SK-N-SH (cell line): Measurements from ENCODE around the gene CUX1. TPM values are rescaled to one million over a fixed set of nuclear protein-coding genes. Genes with fewer than 3 reads are reported as not detected.

Experiments
- CTCF ChIA-PET: fragments of 300-600, 350-600 bp; formaldehyde crosslinking; extraction: SDS; loops from one replicate; lab custom pipeline; 2021; lab: Yijun Ruan, JAX
- POLR2A ChIA-PET: fragments of 350-600 bp; sonication (Branson Sonifier 250); formaldehyde crosslinking; extraction: SDS; loops from one replicate; lab custom pipeline; 2020; ENCODE audit warnings: antibody characterized with exemption, inconsistent platforms; lab: Yijun Ruan, JAX
- DNase-seq: peaks from one replicate; pipeline ENCODE4 v3.0.0; 2012
- H2AFZ ChIP-seq: fragments of 200-600 bp; sonication (generic); 2 replicates; pipeline ENCODE4 v1.8.1; 2016; ENCODE audit warnings: antibody characterized with exemption, mild to moderate bottlenecking, low read depth
- H3F3A ChIP-seq: fragments of 200-600 bp; sonication (generic); replicated peaks from 2 replicates; pipeline ENCODE3; 2016; ENCODE audit warnings: antibody characterized with exemption, mild to moderate bottlenecking; ENCODE audit not compliant: insufficient read depth
- H3K27ac ChIP-seq, 2 experiments: fragments of 200-500 bp in 1 of 2; fragments of 200-600 bp in 1 of 2; sonication (Bioruptor generic) in 1 of 2; sonication (generic), shearing (Covaris generic) in 1 of 2; 2 replicates each; pipeline versions ENCODE4 v1.5.1 to v1.6.1; 2014 to 2016; ENCODE audit warnings: low read depth in 2 of 2, inconsistent platforms in 1 of 2, low read length in 1 of 2, mild to moderate bottlenecking in 1 of 2, mixed read lengths in 1 of 2
- H3K27me3 ChIP-seq: fragments of 200-600 bp; sonication (generic), shearing (Covaris generic); 2 replicates; pipeline ENCODE4 v1.6.1; 2016; ENCODE audit warnings: mixed run types; ENCODE audit not compliant: insufficient read depth
- H3K36me3 ChIP-seq, 2 experiments: fragments of 200-500 bp in 1 of 2; fragments of 200-600 bp in 1 of 2; sonication (Bioruptor generic) in 1 of 2; sonication (generic) in 1 of 2; replicated peaks in 1 of 2; 2 replicates each; pipeline versions ENCODE3 to v1.5.1; 2014 to 2016; ENCODE audit warnings: low read length in 1 of 2, mild to moderate bottlenecking in 1 of 2; ENCODE audit not compliant: insufficient read depth in 2 of 2, control insufficient read depth in 1 of 2
- H3K4me1 ChIP-seq, 2 experiments: fragments of 200-500 bp in 1 of 2; fragments of 200-600 bp in 1 of 2; sonication (Bioruptor generic) in 1 of 2; sonication (generic), shearing (Covaris generic) in 1 of 2; 2 replicates each; pipeline versions ENCODE4 v1.5.1 to v1.6.1; 2014 to 2016; ENCODE audit warnings: low read depth in 1 of 2, low read length in 1 of 2, mixed run types in 1 of 2; ENCODE audit not compliant: insufficient read depth in 2 of 2, control insufficient read depth in 1 of 2
- H3K4me2 ChIP-seq: fragments of 200-600 bp; sonication (generic), shearing (Covaris generic); 2 replicates; pipeline ENCODE4 v1.6.1; 2017; ENCODE audit warnings: mixed run types
- H3K4me3 ChIP-seq, 2 experiments: fragments of 200-500 bp in 1 of 2; fragments of 200-600 bp in 1 of 2; sonication (Bioruptor generic) in 1 of 2; sonication (generic), shearing (Covaris generic) in 1 of 2; 2 replicates each; pipeline versions ENCODE4 v1.5.1 to v1.8.1; 2014 to 2016; ENCODE audit warnings: low read depth in 2 of 2, inconsistent platforms in 1 of 2, low read length in 1 of 2, mild to moderate bottlenecking in 1 of 2, mixed read lengths in 1 of 2, moderate library complexity in 1 of 2
- H3K79me2 ChIP-seq: fragments of 200-600 bp; sonication (generic); 2 replicates; pipeline ENCODE4 v1.8.1; 2017; ENCODE audit warnings: mild to moderate bottlenecking; ENCODE audit not compliant: insufficient read depth
- H3K9ac ChIP-seq: fragments of 200-600 bp; sonication (generic); 2 replicates; pipeline ENCODE4 v1.6.1; 2017; ENCODE audit warnings: mixed run types
- H3K9me2 ChIP-seq: fragments of 200-600 bp; sonication (generic); 2 replicates; pipeline ENCODE4 v1.6.1; 2017; ENCODE audit warnings: mixed run types
- H3K9me3 ChIP-seq: fragments of 200-600 bp; sonication (generic); 2 replicates; pipeline ENCODE4 v1.6.1; 2017; ENCODE audit warnings: mixed run types, mild to moderate bottlenecking, moderate library complexity
- H4K20me1 ChIP-seq: fragments of 200-600 bp; sonication (generic); 2 replicates; pipeline ENCODE4 v1.6.1; 2017; ENCODE audit warnings: mild to moderate bottlenecking, mixed run types; ENCODE audit not compliant: insufficient read depth
- CHD2 ChIP-seq: fragments of 150-350 bp; IDR thresholded peaks from 2 replicates; pipeline ENCODE4 v1.6.1; 2018; ENCODE audit warnings: low read length; ENCODE audit not compliant: partially characterized antibody
- ELF1 ChIP-seq: IDR thresholded peaks from 2 replicates; pipeline ENCODE4 v1.4.0; 2012
- EP300 ChIP-seq, 2 experiments: IDR thresholded peaks; 2 replicates each; pipeline versions ENCODE4 v1.4.0 to v1.6.1; 2012; ENCODE audit warnings: borderline replicate concordance in 1 of 2, low read depth in 1 of 2, low read length in 1 of 2
- FOSL2 ChIP-seq: IDR thresholded peaks from 2 replicates; pipeline ENCODE4 v1.4.0; 2012; ENCODE audit warnings: low read depth, mild to moderate bottlenecking, moderate library complexity, borderline replicate concordance
- GATA2 ChIP-seq: sonication (generic); formaldehyde crosslinking; IDR thresholded peaks from 2 replicates; pipeline ENCODE4 v1.5.0; 2020; ENCODE audit warnings: mild to moderate bottlenecking, missing genetic modification reagents
- IRF3 ChIP-seq: fragments of 150-350 bp; IDR thresholded peaks from 2 replicates; pipeline ENCODE4 v1.6.1; 2016; ENCODE audit warnings: mild to moderate bottlenecking, low read depth, low read length
- JUND ChIP-seq: IDR thresholded peaks from 2 replicates; pipeline ENCODE4 v1.4.0; 2012
- MAX ChIP-seq: IDR thresholded peaks from 2 replicates; pipeline ENCODE4 v1.4.0; 2012; ENCODE audit warnings: low read depth
- MXI1 ChIP-seq: IDR thresholded peaks from 2 replicates; pipeline ENCODE4 v1.6.1; 2012; ENCODE audit warnings: mild to moderate bottlenecking, low read depth, low read length, improper control_type of control experiment
- RCOR1 ChIP-seq: fragments of 150-350 bp; IDR thresholded peaks from 2 replicates; pipeline ENCODE4 v1.6.1; 2017; ENCODE audit warnings: antibody characterized with exemption, low read length
- SIN3A ChIP-seq: IDR thresholded peaks from 2 replicates; pipeline ENCODE4 v1.6.1; 2012; ENCODE audit warnings: low read depth, mild to moderate bottlenecking, low read length, moderate library complexity, borderline replicate concordance
- SMC3 ChIP-seq: IDR thresholded peaks from 2 replicates; pipeline ENCODE4 v1.6.1; 2012; ENCODE audit warnings: low read depth, low read length, improper control_type of control experiment
- TAF1 ChIP-seq: IDR thresholded peaks from 2 replicates; pipeline ENCODE4 v1.6.1; 2012; ENCODE audit warnings: low read depth, mild to moderate bottlenecking, low read length, moderate library complexity, borderline replicate concordance
- TCF12 ChIP-seq: IDR thresholded peaks from 2 replicates; pipeline ENCODE4 v1.4.0; 2012
- USF2 ChIP-seq: fragments of 150-350 bp; IDR thresholded peaks from 2 replicates; pipeline ENCODE4 v1.6.1; 2017; ENCODE audit warnings: antibody characterized with exemption, low read length, low read depth, borderline replicate concordance
- WGBS: methylation state at CpG from one replicate; pipeline ENCODE4 v1.1.6; 2017; ENCODE audit warnings: low lambda C conversion rate; 5-methylcytosine and 5-hydroxymethylcytosine counted together
- polyA plus RNA-seq, 3 experiments: library from polyadenylated mRNA; depleted of rRNA; stranded (reverse); fragments of >200 nt; gene quantifications; 2 replicates each; pipeline ENCODE4 v1.2.3, GENCODE V29; 2012

Gene CUX1
- polyA plus RNA-seq, 1 of the 3 experiments (the other 2 are of a cell fraction) = 68.6 TPM

- peaks cover 10% of the 10 kb centered on the region for H3F3A ChIP-seq
- no peaks in the 10 kb centered on the region for H3K9me3 ChIP-seq
- no peak overlapping the region for H3K4me2 ChIP-seq
- no peak overlapping the region for H2AFZ ChIP-seq
- peaks cover 24% of the 10 kb centered on the region for H4K20me1 ChIP-seq
- peaks cover 0 to 8% of the 10 kb centered on the region in 2 experiments for H3K36me3 ChIP-seq
- CTCF ChIA-PET = no interaction called here
- no peak overlapping the region for H3K9ac ChIP-seq
- WGBS = 95% methylated on average over 4 of the region's 4 CpGs
- TF ChIP-seq JUND (no peak), FOSL2 (no peak), MXI1 (no peak), EP300 (IDR thresholded peaks at IDR 0.05; ENCODE audit: borderline replicate concordance in 1 of 2, low read depth in 1 of 2, low read length in 1 of 2) (no peak), TCF12 (no peak), SIN3A (no peak), SMC3 (no peak), MAX (no peak), CHD2 (no peak), RCOR1 (no peak), ELF1 (no peak), TAF1 (no peak), USF2 (no peak), IRF3 (no peak), GATA2 (CRISPR knock-in tag) (no peak)
- TF ChIP-seq, all 33 proteins: peak for 0
- H3K27ac ChIP-seq = no peak overlapping the region
- peaks cover 61% of the 10 kb centered on the region; the same call in 1 of the 2 replicates for H3K79me2 ChIP-seq
- POLR2A ChIA-PET = no interaction called here
- H3K4me1 ChIP-seq = peaks cover 13 to 26% of the 10 kb centered on the region in 2 experiments
- no peaks in the 10 kb centered on the region for H3K27me3 ChIP-seq
- H3K9me2 ChIP-seq = no peaks in the 10 kb centered on the region
- no peak for DNase-seq
- no peak overlapping the region for H3K4me3 ChIP-seq
These were observed 165.9 kb downstream of the CUX1 start for GRCh38 chr7:101983147-101983811.
